Chondrocyte (in vitro differentiated cells): Measurements from ENCODE around the gene SSU72. TPM values are rescaled to one million over a fixed set of nuclear protein-coding genes. Genes with fewer than 3 reads are reported as not detected.

Experiments used
- DNase-seq: peaks from one replicate; pipeline ENCODE4 v3.0.0; 2021; ENCODE audit warnings: mixed read lengths, low spot score
- H3K27ac Mint-ChIP-seq: one replicate; pipeline ENCODE4 v1.8.0; 2021; ENCODE audit warnings: mild to moderate bottlenecking, moderate library complexity, mixed read lengths; ENCODE audit not compliant: unreplicated experiment
- H3K27me3 Mint-ChIP-seq: 2 replicates; pipeline ENCODE4 v1.8.0; 2021; ENCODE audit warnings: low read depth, mixed read lengths
- H3K36me3 Mint-ChIP-seq: 2 replicates; pipeline ENCODE4 v1.8.0; 2021; ENCODE audit warnings: low read depth, mixed read lengths
- H3K4me1 Mint-ChIP-seq: 2 replicates; pipeline ENCODE4 v1.8.0; 2021; ENCODE audit warnings: low read depth, mild to moderate bottlenecking, mixed read lengths
- H3K4me3 Mint-ChIP-seq: one replicate; pipeline ENCODE4 v1.8.0; 2021; ENCODE audit warnings: mild to moderate bottlenecking, moderate library complexity, mixed read lengths; ENCODE audit not compliant: unreplicated experiment
- H3K9me3 Mint-ChIP-seq: 2 replicates; pipeline ENCODE4 v1.8.0; 2021; ENCODE audit warnings: low read depth, mixed read lengths
- CTCF ChIP-seq: fragments of 200-600 bp; sonication (generic); IDR thresholded peaks from 2 replicates; pipeline ENCODE4 v1.5.0; 2021; ENCODE audit warnings: antibody characterized with exemption, mild to moderate bottlenecking, moderate library complexity
- total RNA-seq: library from RNA; stranded (reverse); gene quantifications from 3 replicates; pipeline ENCODE4 v1.2.1, GENCODE V29; 2021

The SSU72 gene
- total RNA-seq, 1 donor from 2014 or later: 99.7 TPM

- H3K4me1 Mint-ChIP-seq: no peaks in the 10 kb centered on the region
- no peak overlapping the region for H3K27ac Mint-ChIP-seq
- no peaks in the 10 kb centered on the region for H3K9me3 Mint-ChIP-seq
- H3K36me3 Mint-ChIP-seq: no peaks in the 10 kb centered on the region
- no peaks in the 10 kb centered on the region for H3K27me3 Mint-ChIP-seq
- peak; percentile 80 for DNase-seq
- no peak for TF ChIP-seq CTCF
- H3K4me3 Mint-ChIP-seq: no peak overlapping the region
These were observed 31.6 kb upstream of the SSU72 start for GRCh38 chr1:1606232-1606631.

- DNase-seq: no peak
- Mint-ChIP-seq H3K27me3 (no peaks in the 10 kb centered on the region), H3K4me3 (no peak overlapping the region), H3K36me3 (no peaks in the 10 kb centered on the region), H3K27ac (no peak overlapping the region), H3K9me3 (no peaks in the 10 kb centered on the region), H3K4me1 (no peaks in the 10 kb centered on the region)
- no peak for TF ChIP-seq CTCF
These were observed 31.1 kb upstream of the SSU72 start for GRCh38 chr1:1605724-1606123.

- H3K4me3 Mint-ChIP-seq: no peak overlapping the region
- H3K27me3 Mint-ChIP-seq: no peaks in the 10 kb centered on the region
- H3K4me1 Mint-ChIP-seq: no peaks in the 10 kb centered on the region
- no peak for DNase-seq
- H3K27ac Mint-ChIP-seq: no peak overlapping the region
- H3K36me3 Mint-ChIP-seq: no peaks in the 10 kb centered on the region
- no peak for TF ChIP-seq CTCF
- no peaks in the 10 kb centered on the region for H3K9me3 Mint-ChIP-seq
These were observed 30.4 kb upstream of the SSU72 start for GRCh38 chr1:1605034-1605591.

GRCh38 chr1:1604374-1605033 is 29.8 kb upstream of the SSU72 start:
- Mint-ChIP-seq H3K4me1 (no peaks in the 10 kb centered on the region), H3K27me3 (no peaks in the 10 kb centered on the region), H3K4me3 (no peak overlapping the region), H3K36me3 (no peaks in the 10 kb centered on the region), H3K27ac (no peak overlapping the region), H3K9me3 (no peaks in the 10 kb centered on the region)
- TF ChIP-seq CTCF: no peak
- DNase-seq: peak; percentile 89

GRCh38 chr1:1603671-1604373 is 29.2 kb upstream of the SSU72 start:
- Mint-ChIP-seq H3K4me1 (peaks cover 3% of the 10 kb centered on the region), H3K36me3 (no peaks in the 10 kb centered on the region), H3K4me3 (no peak overlapping the region), H3K27me3 (peaks cover 2% of the 10 kb centered on the region), H3K27ac (no peak overlapping the region), H3K9me3 (no peaks in the 10 kb centered on the region)
- no peak for TF ChIP-seq CTCF
- no peak for DNase-seq
